HG03135 (cell line): ENCODE measurements around the gene TPSB2.
"Not testable (repeated sequence)": the region's sequence is repeated elsewhere in the genome, so short reads cannot be mapped to it uniquely, and the experiment has no call there.

Source experiments
- ATAC-seq: cut with Tn5 transposase; IDR thresholded peaks from one replicate; pipeline ENCODE4 v1.9.1; 2021; ENCODE audit warnings: mild to moderate bottlenecking, moderate library complexity; ENCODE audit not compliant: unreplicated experiment

TPSB2 gene

GRCh38 chr16:1243907-1244850 lies 14.2 kb upstream of the TPSB2 start:
- not testable (repeated sequence) for ATAC-seq

GRCh38 chr16:1243363-1243762 lies 13.4 kb upstream of the TPSB2 start:
- ATAC-seq = not testable (repeated sequence)

- ATAC-seq = not testable (repeated sequence)
Measured at GRCh38 chr16:1241081-1241480, 11.1 kb upstream of the TPSB2 start.

GRCh38 chr16:1240436-1240835 lies 10.5 kb upstream of the TPSB2 start, which contains the start of gene TPSAB1:
Gene TPSAB1 (plus strand): TSS chr16:1240705. CDS start chr16:1240939, 234 bp downstream.
- ATAC-seq = not testable (repeated sequence)

- ATAC-seq = not testable (repeated sequence)
Measured at GRCh38 chr16:1239575-1239974, 9.6 kb upstream of the TPSB2 start.

- ATAC-seq = not testable (repeated sequence)
Measured at GRCh38 chr16:1238909-1239308, 8.9 kb upstream of the TPSB2 start.

- ATAC-seq = no peak
Measured at GRCh38 chr16:1237990-1238389, 8.0 kb upstream of the TPSB2 start.

GRCh38 chr16:1236659-1237058 lies 6.7 kb upstream of the TPSB2 start:
- ATAC-seq = not testable (repeated sequence)

GRCh38 chr16:1232049-1232748 lies 2.2 kb upstream of the TPSB2 start:
- ATAC-seq = not testable (repeated sequence)

- ATAC-seq = not testable (repeated sequence)
Measured at GRCh38 chr16:1231301-1231700, 1.3 kb upstream of the TPSB2 start.

GRCh38 chr16:1230471-1231212 lies 658 bp upstream of the TPSB2 start:
- not testable (repeated sequence) for ATAC-seq

GRCh38 chr16:1229476-1229875 lies 508 bp downstream of the TPSB2 start:
- not testable (repeated sequence) for ATAC-seq

GRCh38 chr16:1228227-1228626 lies 1.8 kb downstream of the TPSB2 start:
- ATAC-seq = not testable (repeated sequence)

- not testable (repeated sequence) for ATAC-seq
Measured at GRCh38 chr16:1226692-1227091, 3.3 kb downstream of the TPSB2 start.

- ATAC-seq = not testable (repeated sequence)
Measured at GRCh38 chr16:1225728-1226311, 4.2 kb downstream of the TPSB2 start.

GRCh38 chr16:1225051-1225451 lies 4.9 kb downstream of the TPSB2 start, which contains the start of gene TPSG1:
Gene TPSG1 (minus strand): TSS chr16:1225268. CDS start chr16:1225252, 16 bp downstream.
- ATAC-seq = no peak

GRCh38 chr16:1224558-1224957 lies 5.4 kb downstream of the TPSB2 start:
- no peak for ATAC-seq

GRCh38 chr16:1223355-1224214 lies 6.4 kb downstream of the TPSB2 start:
- ATAC-seq = no peak

- no peak for ATAC-seq
Measured at GRCh38 chr16:1222553-1223354, 7.2 kb downstream of the TPSB2 start.
